Measurements from ENCODE around the gene RIT1. TPM values are rescaled to one million over a fixed set of nuclear protein-coding genes. Genes with fewer than 3 reads are reported as not detected.
"Not testable (repeated sequence)": the region's sequence is repeated elsewhere in the genome, so short reads cannot be mapped to it uniquely, and the experiment has no call there.

RIT1 gene
- total RNA-seq, 1 experiment from 2014 or later: 26.0 TPM

DNA sequence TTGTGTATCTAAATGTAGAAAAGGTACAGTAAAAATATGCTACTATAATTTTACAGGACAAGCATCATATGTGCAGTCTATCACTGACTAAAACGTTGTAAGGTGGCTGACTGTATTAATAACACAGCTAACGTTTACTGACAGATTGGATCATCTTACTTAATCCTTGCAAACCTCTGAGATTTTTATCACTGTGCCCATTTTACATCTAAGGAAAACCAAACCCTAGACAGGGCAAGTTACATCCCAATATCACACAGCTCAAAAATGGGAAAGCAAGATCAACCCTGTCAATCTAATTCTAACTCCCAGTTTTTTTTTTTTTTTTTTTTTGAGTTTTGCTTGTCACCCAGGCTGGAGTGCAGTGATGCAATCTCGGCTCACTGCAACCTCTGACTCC, 7.5 kb upstream of the RIT1 start:
- Histone ChIP-seq H3K27ac (no peak overlapping the region), H3K36me3 (peaks cover 86% of the 10 kb centered on the region)
- no peak for DNase-seq

DNA sequence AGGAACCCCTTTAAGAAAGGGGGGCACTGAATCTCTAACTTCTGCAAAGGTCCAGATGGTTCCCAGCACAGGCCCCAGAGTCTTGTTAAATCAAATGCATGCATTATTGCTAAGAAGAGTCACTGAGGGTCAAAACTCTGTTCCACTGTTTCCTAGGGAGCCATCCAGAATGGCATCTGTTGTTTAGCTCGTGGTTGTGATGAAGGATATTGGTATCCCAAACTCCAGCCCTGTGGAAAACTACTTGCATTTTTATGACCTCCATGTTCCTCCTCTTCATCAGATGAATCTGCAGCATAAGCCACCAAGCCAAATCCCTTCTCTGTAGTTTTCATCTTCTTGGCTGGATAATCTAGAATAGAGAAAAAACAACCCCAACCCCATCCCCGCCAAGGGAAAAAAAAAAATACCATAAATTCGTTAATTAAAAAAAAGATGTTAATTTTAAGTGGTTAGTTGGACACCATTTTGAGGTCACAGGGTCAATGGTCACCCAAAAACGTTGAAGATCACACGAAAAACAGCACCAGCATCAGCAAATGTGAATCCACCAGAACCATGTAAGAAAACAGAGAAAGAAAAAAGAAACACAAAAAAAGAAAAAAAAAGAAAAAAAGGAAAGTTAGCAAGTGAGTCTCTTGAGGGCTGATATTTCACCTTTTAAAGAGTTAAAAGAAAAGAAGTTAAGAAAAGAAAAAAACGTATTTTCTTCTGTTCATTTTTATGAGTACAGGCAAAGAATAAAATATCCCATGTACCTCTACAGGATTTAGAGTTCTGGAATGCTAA, 3.0 kb upstream of the RIT1 start:
- Histone ChIP-seq H3K27ac (no peak overlapping the region), H3K4me1 (peaks cover 4% of the 10 kb centered on the region; the same call in 1 of the 2 replicates), H3K4me3 (no peak overlapping the region), H3K27me3 (no peaks in the 10 kb centered on the region), H3K9me3 (replicated peaks) (no peaks in the 10 kb centered on the region), H3K36me3 (peaks cover 64% of the 10 kb centered on the region)
- no peak for DNase-seq

More for the DNA sequence above, 7.5 kb upstream of the RIT1 start:
- H3K27me3 ChIP-seq: no peaks in the 10 kb centered on the region
- no peaks in the 10 kb centered on the region for H3K9me3 ChIP-seq (replicated peaks)
- H3K4me1 ChIP-seq: no peaks in the 10 kb centered on the region
- no peak overlapping the region for H3K4me3 ChIP-seq

DNA sequence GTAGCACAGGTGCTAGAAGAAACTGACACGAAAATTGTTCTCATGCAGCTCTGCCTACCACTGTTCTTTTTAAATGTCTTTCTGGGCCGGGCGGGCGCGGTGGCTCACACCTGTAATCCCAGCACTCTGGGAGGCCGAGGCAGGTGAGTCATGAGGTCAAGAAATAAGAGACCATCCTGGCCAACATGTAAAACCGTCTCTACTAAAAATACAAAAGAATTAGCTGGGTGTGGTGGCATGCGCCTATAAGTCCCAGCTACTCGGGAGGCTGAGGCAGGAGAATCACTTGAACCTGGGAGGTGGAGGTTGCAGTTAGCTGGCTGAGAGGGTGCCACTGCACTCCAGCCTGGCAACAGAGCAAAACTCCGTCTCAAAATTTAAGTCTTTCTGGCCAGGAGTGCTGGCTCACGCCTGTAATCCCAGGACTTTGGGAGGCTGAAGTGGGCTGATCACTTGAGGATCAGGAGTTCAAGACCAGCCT, 947 bp upstream of the RIT1 start:
- no peak for DNase-seq
- peaks cover 51% of the 10 kb centered on the region for H3K36me3 ChIP-seq
- no peaks in the 10 kb centered on the region for H3K27me3 ChIP-seq
- no peak overlapping the region for H3K27ac ChIP-seq
- no peak overlapping the region for H3K4me3 ChIP-seq
- no peaks in the 10 kb centered on the region for H3K9me3 ChIP-seq (replicated peaks)
- H3K4me1 ChIP-seq: peaks cover 4% of the 10 kb centered on the region; the same call in 1 of the 2 replicates

DNA sequence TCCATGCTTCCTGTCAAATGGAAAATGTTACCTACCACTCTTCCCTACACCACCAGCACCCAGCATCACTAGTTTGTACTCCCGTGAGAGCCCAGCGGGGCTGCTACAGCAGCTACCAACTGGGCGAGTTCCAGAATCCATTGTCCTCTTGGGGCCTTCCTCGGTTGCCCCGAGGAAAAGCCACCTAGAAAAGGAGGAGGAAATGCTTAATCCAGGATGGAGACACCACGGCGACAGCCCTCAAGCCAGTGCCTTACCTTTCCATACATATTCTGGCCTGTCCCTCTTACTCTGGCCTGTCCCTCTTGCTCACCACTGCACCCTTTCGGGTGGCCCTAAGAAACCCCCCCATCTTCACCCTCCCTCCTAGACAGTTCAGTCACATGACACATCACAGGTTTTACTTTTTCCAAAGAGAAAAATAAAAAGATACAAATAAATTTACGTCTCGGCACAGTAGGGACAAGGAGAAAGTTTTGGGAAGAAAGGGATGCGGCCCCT, 478 bp downstream of the RIT1 start:
- no peaks in the 10 kb centered on the region for H3K27me3 ChIP-seq
- DNase-seq: peak; percentile 34 to 56
- H3K4me3 ChIP-seq: peak overlapping the region; percentile 62
- peaks cover 47% of the 10 kb centered on the region for H3K36me3 ChIP-seq
- no peaks in the 10 kb centered on the region for H3K9me3 ChIP-seq (replicated peaks)
- peak overlapping the region; percentile 2; the same call in 1 of the 2 replicates for H3K27ac ChIP-seq
- H3K4me1 ChIP-seq: peaks cover 4% of the 10 kb centered on the region; the same call in 1 of the 2 replicates

DNA sequence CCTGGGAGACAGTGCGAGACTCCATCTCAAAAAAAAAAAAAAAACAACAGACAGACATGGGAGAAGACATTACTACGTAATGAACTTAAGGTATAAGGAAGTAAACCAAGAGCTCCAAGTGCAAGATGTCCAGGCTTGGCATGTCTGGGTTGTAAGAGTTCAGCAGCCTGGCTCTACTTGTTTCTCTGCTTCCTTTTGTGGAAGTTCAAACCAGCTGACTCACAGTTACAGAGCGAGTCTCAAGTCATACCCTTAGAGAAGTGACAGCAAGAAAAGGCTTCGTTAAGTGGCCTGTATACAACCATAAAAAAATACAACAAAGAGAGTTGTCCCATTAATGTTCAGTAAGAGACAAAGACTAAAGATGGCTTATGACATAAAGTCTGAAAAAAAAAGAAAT, 1.3 kb downstream of the RIT1 start:
- Histone ChIP-seq H3K27ac (no peak overlapping the region), H3K4me1 (peaks cover 4% of the 10 kb centered on the region; the same call in 1 of the 2 replicates), H3K9me3 (replicated peaks) (no peaks in the 10 kb centered on the region), H3K4me3 (no peak overlapping the region), H3K36me3 (peaks cover 48% of the 10 kb centered on the region), H3K27me3 (no peaks in the 10 kb centered on the region)
- DNase-seq: no peak

DNA sequence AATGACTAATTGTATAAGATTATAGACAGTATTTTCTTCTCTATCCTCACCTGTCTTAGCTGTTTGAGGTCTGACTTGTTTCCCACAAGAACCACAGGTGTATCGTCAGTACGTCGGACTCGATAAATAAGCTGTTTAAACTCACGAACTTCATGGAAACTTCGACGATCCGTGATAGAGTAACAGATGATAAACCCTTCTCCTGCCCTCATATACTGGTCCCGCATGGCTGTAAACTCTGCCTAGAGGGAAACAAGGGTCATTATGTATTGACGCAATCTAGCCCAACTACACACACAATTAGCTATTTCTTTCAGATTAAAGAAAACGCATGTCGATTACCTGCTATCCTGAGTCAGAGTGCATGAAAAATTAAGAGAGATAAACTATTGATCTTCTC, 6.9 kb downstream of the RIT1 start:
- no peak for DNase-seq

DNA sequence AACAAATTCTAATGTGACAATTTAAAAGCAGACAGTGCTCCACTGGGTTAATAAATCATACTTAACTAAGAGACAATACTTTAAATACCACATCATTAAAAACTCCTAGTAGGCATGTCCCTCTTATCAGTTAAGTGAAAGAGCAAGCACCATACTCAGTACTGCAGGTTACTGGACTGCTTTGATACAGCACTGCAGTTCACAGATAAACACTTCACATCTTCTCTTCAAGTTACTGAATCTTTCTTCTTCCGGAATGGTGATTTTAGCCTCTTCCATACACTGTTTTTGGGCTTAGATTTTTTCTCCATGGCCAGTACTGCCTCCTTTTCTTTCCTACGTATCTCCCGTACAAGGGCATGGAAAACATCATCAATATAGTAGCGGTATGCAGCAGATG, 11.0 kb downstream of the RIT1 start:
- Histone ChIP-seq H3K27me3 (no peaks in the 10 kb centered on the region), H3K4me1 (no peaks in the 10 kb centered on the region), H3K4me3 (no peak overlapping the region), H3K27ac (no peak overlapping the region), H3K36me3 (peaks cover 63% of the 10 kb centered on the region), H3K9me3 (replicated peaks) (no peaks in the 10 kb centered on the region)
- no peak for DNase-seq

More for the DNA sequence above, 6.9 kb downstream of the RIT1 start:
- no peaks in the 10 kb centered on the region for H3K4me1 ChIP-seq
- H3K9me3 ChIP-seq (replicated peaks): no peaks in the 10 kb centered on the region
- no peaks in the 10 kb centered on the region for H3K27me3 ChIP-seq
- peaks cover 63% of the 10 kb centered on the region for H3K36me3 ChIP-seq
- no peak overlapping the region for H3K4me3 ChIP-seq
- H3K27ac ChIP-seq: no peak overlapping the region

DNA sequence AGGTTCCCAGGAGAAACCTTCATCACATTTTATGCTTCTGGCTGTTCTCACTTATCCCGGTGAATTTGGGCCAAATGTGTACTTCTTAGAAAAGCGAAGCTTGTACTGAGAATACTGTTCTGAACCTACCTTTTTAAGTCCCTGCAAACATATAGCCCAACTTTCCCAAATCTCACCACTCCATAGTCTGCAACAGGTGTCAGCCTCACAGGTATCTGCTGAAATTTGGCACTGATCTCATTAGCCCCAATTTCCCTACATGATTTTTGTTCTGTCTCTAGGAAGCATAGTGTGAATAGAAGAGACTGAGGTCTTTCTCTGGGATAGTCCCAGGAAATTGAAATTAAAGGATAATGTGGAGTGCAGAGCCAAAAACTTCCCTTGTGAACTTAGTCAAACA, 11.5 kb downstream of the RIT1 start:
- H3K4me3 ChIP-seq: no peak overlapping the region
- no peaks in the 10 kb centered on the region for H3K4me1 ChIP-seq
- DNase-seq: no peak
- no peaks in the 10 kb centered on the region for H3K27me3 ChIP-seq
- peaks cover 58% of the 10 kb centered on the region for H3K36me3 ChIP-seq
- no peaks in the 10 kb centered on the region for H3K9me3 ChIP-seq (replicated peaks)
- H3K27ac ChIP-seq: no peak overlapping the region

DNA sequence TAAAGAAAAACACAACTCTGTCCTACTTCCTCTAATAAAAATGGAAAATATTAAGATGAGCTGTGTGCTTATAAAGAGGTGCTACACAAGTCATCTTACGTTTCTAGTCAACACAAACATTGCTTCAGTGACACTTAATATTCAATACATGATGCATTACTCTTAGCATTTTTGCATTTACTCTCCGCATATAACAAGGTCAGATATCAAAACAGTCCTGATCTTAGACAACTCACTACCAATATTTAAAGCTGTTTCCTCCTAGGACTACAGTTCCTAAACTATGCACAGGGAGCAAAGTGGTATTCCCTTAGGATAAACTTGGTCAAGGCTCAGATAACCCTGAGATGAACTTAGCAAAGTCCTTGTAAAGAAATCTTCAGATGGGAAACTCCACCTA, 12.3 kb downstream of the RIT1 start:
- no peaks in the 10 kb centered on the region for H3K4me1 ChIP-seq
- no peaks in the 10 kb centered on the region for H3K27me3 ChIP-seq
- H3K36me3 ChIP-seq: peaks cover 51% of the 10 kb centered on the region
- no peak for DNase-seq
- H3K4me3 ChIP-seq: no peak overlapping the region
- no peak overlapping the region for H3K27ac ChIP-seq
- no peaks in the 10 kb centered on the region for H3K9me3 ChIP-seq (replicated peaks)

DNA sequence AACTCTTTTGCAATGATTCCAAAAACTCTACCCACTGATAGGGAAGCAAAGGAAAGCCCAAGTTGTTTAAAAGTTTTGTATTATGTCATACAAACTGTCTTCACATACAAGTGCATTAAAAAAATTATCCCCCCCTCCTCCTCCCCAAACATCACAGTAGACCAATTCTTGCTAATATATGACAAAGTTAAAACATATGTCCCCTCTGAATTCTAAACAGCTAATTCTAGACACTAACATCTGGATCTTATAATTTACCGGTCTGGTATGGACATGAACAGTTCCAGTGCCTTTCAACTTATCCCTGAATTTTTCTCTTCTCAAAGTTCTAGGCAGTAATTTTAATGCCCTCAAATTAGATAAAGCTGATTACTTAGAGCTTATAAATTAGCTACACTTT, 13.4 kb downstream of the RIT1 start:
- Histone ChIP-seq H3K36me3 (peaks cover 43% of the 10 kb centered on the region), H3K27ac (no peak overlapping the region), H3K4me3 (no peak overlapping the region), H3K4me1 (no peaks in the 10 kb centered on the region), H3K9me3 (replicated peaks) (no peaks in the 10 kb centered on the region), H3K27me3 (no peaks in the 10 kb centered on the region)
- no peak for DNase-seq

DNA sequence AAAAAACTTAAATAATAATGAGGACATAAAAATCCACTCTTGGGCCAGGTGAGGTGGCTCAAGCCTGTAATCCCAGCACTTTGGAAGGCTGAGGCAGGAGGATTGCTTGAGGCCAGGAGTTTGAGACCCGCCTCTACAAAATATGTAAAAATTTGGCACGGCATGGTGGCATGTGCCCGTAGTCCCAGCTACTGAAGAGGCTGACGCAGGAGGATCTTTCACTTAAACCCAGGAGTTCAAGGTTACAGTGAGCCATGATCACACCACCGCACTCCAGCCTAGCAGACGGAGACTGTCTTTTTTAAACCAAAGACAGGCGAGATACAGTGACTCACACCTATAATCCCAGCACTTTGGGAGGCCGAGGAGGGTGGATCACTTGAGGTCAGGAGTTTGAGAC, 14.7 kb downstream of the RIT1 start:
- not testable (repeated sequence) for H3K27ac ChIP-seq; H3K9me3 ChIP-seq (replicated peaks); H3K4me3 ChIP-seq; DNase-seq; H3K27me3 ChIP-seq; H3K4me1 ChIP-seq
- peaks cover 33% of the 10 kb centered on the region for H3K36me3 ChIP-seq

DNA sequence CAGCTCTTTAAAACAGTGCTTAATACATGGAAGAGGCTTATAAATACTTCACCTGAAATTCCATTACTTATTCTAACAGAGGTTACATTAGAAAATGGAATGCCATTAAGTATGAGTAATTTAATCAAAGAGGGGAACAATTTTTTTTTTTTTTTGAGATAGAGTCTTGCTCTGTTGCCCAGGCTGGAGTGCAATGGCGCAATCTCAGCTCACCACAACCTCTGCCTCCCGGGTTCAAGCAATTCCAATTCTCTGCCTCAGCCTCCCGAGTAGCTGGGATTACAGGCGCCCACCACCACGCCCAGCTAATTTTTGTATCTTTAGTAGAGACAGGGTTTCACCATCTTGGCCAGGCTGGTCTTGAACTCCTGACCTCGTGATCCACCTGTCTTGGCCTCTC, 15.5 kb downstream of the RIT1 start:
- H3K4me1 ChIP-seq; DNase-seq; H3K27me3 ChIP-seq; H3K27ac ChIP-seq; H3K9me3 ChIP-seq (replicated peaks); H3K4me3 ChIP-seq: not testable (repeated sequence)
- peaks cover 25% of the 10 kb centered on the region for H3K36me3 ChIP-seq

DNA sequence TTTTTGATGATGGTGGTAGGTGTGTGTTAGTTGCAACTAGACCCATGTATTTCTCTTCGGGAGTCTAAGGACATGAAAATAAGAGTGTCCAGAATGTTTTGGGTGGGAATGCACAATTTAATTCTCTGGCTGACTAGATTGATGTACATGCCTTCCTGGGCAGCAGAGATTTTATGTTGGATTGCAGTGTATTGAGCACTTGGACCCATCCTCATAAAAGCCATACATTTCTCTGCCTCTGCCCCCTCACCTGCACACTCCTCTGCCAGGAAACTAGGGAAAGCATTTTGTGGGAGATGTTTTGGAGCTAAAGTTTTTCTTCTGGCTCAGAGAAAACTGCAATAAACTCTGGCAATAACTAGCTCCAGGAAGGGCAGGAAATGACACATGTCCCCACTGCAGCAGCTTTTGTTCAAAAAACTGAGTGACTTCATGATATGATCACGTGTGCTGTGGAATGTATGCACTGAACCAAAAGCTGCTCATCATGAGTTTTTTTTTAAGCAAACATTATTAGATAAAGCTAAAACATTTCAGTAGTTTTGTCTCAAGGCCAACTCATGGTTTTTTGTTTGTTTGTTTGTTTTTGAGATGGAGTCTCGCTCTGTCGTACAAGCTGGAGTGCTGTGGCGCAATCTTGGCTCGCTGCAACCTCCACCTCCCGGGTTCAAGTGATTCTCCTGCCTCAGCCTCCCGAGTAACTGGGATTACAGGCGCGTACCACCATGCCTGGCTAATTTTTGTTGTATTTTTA, 17.6 kb downstream of the RIT1 start:
- DNase-seq: no peak
- Histone ChIP-seq H3K4me1 (no peaks in the 10 kb centered on the region), H3K9me3 (replicated peaks) (no peaks in the 10 kb centered on the region), H3K27me3 (no peaks in the 10 kb centered on the region), H3K4me3 (no peak overlapping the region), H3K36me3 (peaks cover 11% of the 10 kb centered on the region), H3K27ac (no peak overlapping the region)

DNA sequence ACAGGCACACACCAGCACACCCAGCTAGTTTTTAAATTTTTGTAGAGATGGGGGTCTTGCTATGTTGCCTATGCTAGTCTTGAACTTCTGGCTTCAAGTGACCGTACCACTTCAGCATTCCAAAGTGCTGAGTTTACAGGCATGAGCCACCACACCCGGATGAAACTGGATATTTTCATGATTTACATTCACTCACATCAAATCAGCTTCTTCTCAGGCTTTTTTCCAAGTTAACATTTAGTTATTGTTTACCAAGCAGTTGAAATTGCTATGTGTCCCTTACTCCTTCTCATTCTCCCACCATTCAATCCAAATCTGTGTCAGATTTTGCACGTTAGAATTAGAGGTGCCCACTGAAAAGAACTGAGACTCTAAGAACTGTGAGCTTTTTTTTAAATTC, 18.4 kb downstream of the RIT1 start:
- H3K36me3 ChIP-seq: peaks cover 6% of the 10 kb centered on the region; the same call in 1 of the 2 replicates
- H3K4me1 ChIP-seq: no peaks in the 10 kb centered on the region
- no peak for DNase-seq
- no peaks in the 10 kb centered on the region for H3K9me3 ChIP-seq (replicated peaks)
- no peak overlapping the region for H3K4me3 ChIP-seq
- H3K27ac ChIP-seq: no peak overlapping the region
- no peaks in the 10 kb centered on the region for H3K27me3 ChIP-seq

DNA sequence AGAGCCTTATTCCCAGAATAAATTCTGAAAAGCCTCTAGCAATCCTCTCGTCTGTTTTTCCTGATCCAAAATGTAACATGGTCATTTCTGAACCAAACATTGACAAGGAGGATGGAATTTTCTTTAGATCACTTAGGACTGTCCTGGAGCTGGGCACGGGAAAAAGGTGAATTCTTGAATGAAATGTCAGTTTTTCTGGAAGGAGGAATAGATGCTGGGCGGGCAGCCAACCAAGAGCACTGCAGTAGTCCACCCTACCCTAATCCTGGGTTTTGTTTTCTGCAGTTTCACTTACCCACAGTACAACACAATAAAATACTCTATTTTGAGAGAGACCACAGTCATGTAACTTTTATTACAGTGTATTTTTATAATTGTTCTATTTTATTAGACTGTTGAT, 20.9 kb downstream of the RIT1 start:
- no peaks in the 10 kb centered on the region for H3K9me3 ChIP-seq (replicated peaks)

More for the DNA sequence above, 20.9 kb downstream of the RIT1 start:
- no peak for DNase-seq
- H3K36me3 ChIP-seq: no peaks in the 10 kb centered on the region
- no peak overlapping the region for H3K27ac ChIP-seq
- H3K4me1 ChIP-seq: no peaks in the 10 kb centered on the region
- no peak overlapping the region for H3K4me3 ChIP-seq
- H3K27me3 ChIP-seq: no peaks in the 10 kb centered on the region

Data from SJCRH30 (cell line).